ENCODE results near the gene LRP3.

Gene LRP3

DNA sequence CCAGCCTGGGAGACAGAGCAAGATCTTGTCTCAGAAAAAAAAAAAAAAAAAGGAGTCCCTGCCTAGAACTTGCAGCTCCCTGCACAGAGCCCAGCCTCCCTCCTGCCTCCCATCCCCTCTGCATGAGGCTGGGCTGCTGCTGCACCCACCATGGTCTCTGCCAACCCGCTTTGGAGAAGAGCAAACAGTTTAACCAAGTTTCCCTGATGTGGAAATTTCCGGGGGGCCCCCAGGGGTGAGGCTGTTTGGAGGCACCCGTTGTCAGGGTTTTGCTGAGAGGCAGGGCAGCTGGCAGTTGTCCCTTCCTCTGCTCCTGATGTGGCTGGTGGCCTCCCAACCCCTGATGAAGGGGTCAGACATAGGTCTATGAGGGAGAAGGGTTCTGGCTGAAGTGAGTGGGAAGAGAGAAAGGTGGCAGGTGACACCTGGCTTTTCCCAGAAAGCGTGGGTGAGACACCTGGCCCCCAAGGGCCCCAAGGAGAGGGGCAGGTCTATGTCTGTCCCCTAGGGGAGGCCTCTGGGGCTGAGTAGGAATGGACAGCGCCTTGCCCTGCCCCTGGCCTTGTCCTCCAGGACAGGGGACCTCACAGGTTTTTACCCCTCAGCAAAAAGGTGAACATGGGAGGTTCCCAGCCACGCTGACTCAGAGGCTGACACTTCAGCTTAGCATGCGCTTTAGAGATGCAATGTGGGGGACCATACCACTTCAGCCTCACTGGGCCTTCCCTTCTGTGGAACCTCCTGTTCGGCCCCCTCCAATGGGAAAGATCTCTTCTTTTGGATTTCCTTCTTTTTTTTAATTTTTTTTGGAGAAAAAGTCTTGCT is 5.5 kb downstream of the LRP3 start:
- Histone ChIP-seq H3K4me1 (no peaks in the 10 kb centered on the region), H3K9me3 (no peaks in the 10 kb centered on the region), H3K36me3 (peaks cover 40% of the 10 kb centered on the region), H3K4me3 (ENCODE audit: low read depth, low read length) (no peak overlapping the region), H3K27me3 (no peaks in the 10 kb centered on the region)
- no peak for DNase-seq
- TF ChIP-seq CTCF (IDR thresholded peaks at IDR 0.05; ENCODE audit: low read depth, low read length): no peak

DNA sequence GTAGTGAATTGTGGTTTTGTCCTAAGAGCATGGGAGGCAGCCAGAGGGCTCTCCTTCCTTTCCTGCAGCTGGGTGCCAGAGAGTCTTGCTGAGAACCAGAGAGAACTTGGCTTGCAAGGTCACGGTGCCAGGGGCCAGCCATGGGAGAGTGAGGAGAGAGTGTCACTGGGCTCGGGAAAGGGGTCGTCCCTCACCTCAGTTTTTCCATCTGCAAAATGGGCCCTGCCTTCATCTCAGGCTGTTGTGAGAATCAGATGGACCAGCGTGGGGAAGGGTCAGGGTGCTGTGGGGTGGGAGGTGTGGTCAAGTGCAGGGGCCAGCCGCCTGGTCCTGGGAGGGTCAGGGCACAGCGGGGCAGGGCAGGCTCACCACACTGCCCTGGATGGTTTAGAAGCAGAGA is 7.3 kb downstream of the LRP3 start:
- H3K4me1 ChIP-seq: no peaks in the 10 kb centered on the region
- TF ChIP-seq CTCF (IDR thresholded peaks at IDR 0.05; ENCODE audit: low read depth, low read length): no peak
- H3K9me3 ChIP-seq: no peaks in the 10 kb centered on the region
- H3K36me3 ChIP-seq: peaks cover 51% of the 10 kb centered on the region
- H3K4me3 ChIP-seq (ENCODE audit: low read depth, low read length): no peak overlapping the region
- no peak for DNase-seq
- no peaks in the 10 kb centered on the region for H3K27me3 ChIP-seq

GRCh38 chr19:33201886-33202545 is 7.9 kb downstream of the LRP3 start:
- Histone ChIP-seq H3K9me3 (no peaks in the 10 kb centered on the region), H3K4me3 (ENCODE audit: low read depth, low read length) (no peak overlapping the region), H3K27me3 (no peaks in the 10 kb centered on the region), H3K36me3 (peaks cover 50% of the 10 kb centered on the region), H3K4me1 (no peaks in the 10 kb centered on the region)
- DNase-seq: no peak
- TF ChIP-seq CTCF (IDR thresholded peaks at IDR 0.05; ENCODE audit: low read depth, low read length): no peak

GRCh38 chr19:33202546-33203507 is 8.7 kb downstream of the LRP3 start:
- H3K9me3 ChIP-seq: no peaks in the 10 kb centered on the region
- no peak for TF ChIP-seq CTCF (IDR thresholded peaks at IDR 0.05; ENCODE audit: low read depth, low read length)
- peaks cover 53% of the 10 kb centered on the region for H3K36me3 ChIP-seq
- no peaks in the 10 kb centered on the region for H3K27me3 ChIP-seq
- no peak overlapping the region for H3K4me3 ChIP-seq (ENCODE audit: low read depth, low read length)
- no peak for DNase-seq
- H3K4me1 ChIP-seq: no peaks in the 10 kb centered on the region

DNA sequence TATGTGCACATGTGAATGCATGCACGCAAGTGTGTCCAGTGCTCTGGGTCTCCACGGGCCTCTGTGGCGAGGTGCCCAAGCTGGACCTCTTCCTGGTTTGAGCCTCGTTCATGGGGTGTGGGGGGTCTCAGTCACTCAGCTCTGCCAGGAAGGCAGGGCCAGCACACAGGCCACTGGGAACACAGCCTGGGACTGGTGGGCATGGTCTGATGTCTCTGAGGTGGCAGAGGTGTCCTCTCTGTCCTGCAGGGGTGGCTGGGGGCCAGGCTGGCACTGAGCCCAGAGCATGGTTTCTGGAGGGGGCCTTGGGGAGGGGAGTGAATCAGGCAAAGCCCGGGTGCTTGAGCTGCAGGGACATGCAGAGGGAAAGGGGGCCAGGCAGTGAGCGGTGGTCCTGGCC is 9.4 kb downstream of the LRP3 start:
- H3K36me3 ChIP-seq: peaks cover 46% of the 10 kb centered on the region
- TF ChIP-seq CTCF (IDR thresholded peaks at IDR 0.05; ENCODE audit: low read depth, low read length): no peak
- no peaks in the 10 kb centered on the region for H3K27me3 ChIP-seq
- no peaks in the 10 kb centered on the region for H3K4me1 ChIP-seq
- H3K4me3 ChIP-seq (ENCODE audit: low read depth, low read length): no peak overlapping the region
- no peak for DNase-seq
- H3K9me3 ChIP-seq: no peaks in the 10 kb centered on the region
